ENCODE data around the gene PAPPA.

GRCh38 chr9:116419181-116419580 is 265.6 kb downstream of the PAPPA start:
- TF ChIP-seq CTCF (IDR thresholded peaks at IDR 0.05) (no peak), POLR2A (IDR thresholded peaks at IDR 0.05) (no peak)
